Peyer's patch (tissue), 4 donors: ENCODE data around the gene BICRAL. TPM values are rescaled to one million over a fixed set of nuclear protein-coding genes. Genes with fewer than 3 reads are reported as not detected.

Source experiments
- DNase-seq, 3 donors: peaks; one replicate each; pipeline ENCODE4 v3.0.0-alpha.2; 2017 to 2019
- H3K27ac ChIP-seq, 4 donors: fragments of 200-600 bp; sonication (generic); one replicate each; pipeline ENCODE4 v1.5.1; 2016 to 2019
- H3K27me3 ChIP-seq, 2 donors: fragments of 200-600 bp; sonication (generic); one replicate each; pipeline ENCODE4 v1.5.1; 2019
- H3K36me3 ChIP-seq, 3 donors: fragments of 200-600 bp; sonication (generic); one replicate each; pipeline ENCODE4 v1.5.1; 2016 to 2019
- H3K4me1 ChIP-seq, 4 donors: fragments of 200-600 bp; sonication (generic); one replicate each; pipeline ENCODE4 v1.5.1; 2016 to 2019
- H3K4me3 ChIP-seq, 4 donors: fragments of 200-600 bp; sonication (generic); 1 replicate in 3 of 4; 2 replicates in 1 of 4; pipeline ENCODE4 v1.5.1; 2016 to 2019; ENCODE audit warnings: mild to moderate bottlenecking in 1 of 4
- H3K9me3 ChIP-seq, 4 donors: fragments of 200-600 bp; sonication (generic); one replicate each; pipeline ENCODE4 v1.5.1; 2016 to 2019; ENCODE audit warnings: mild to moderate bottlenecking in 1 of 4
- POLR2A ChIP-seq, 2 donors: fragments of 450-650 bp; IDR thresholded peaks; one replicate each; pipeline ENCODE4 v1.5.1; 2017; ENCODE audit warnings: antibody characterized with exemption in 2 of 2, mild to moderate bottlenecking in 2 of 2, moderate library complexity in 2 of 2
- total RNA-seq, 4 donors: library from RNA; depleted of rRNA; stranded (reverse); fragments of >200 nt; gene quantifications; one replicate each; pipeline ENCODE4 v1.1.0, GENCODE V29; 2016
- TF ChIP-seq, protein P1 (sequence below), 6 experiments: fragments of 450-650 bp in 4 of 6; fragments of 200-600 bp in 2 of 6; sonication (generic) in 1 of 6; IDR thresholded peaks; one replicate each; pipeline ENCODE4 v1.5.1; 2017 to 2019; ENCODE audit warnings: antibody characterized with exemption in 6 of 6, mild to moderate bottlenecking in 3 of 6, moderate library complexity in 1 of 6

Gene BICRAL
- total RNA-seq, 4 donors from 2014 or later: 15.3 to 20.1 (median 17.1) TPM

DNA sequence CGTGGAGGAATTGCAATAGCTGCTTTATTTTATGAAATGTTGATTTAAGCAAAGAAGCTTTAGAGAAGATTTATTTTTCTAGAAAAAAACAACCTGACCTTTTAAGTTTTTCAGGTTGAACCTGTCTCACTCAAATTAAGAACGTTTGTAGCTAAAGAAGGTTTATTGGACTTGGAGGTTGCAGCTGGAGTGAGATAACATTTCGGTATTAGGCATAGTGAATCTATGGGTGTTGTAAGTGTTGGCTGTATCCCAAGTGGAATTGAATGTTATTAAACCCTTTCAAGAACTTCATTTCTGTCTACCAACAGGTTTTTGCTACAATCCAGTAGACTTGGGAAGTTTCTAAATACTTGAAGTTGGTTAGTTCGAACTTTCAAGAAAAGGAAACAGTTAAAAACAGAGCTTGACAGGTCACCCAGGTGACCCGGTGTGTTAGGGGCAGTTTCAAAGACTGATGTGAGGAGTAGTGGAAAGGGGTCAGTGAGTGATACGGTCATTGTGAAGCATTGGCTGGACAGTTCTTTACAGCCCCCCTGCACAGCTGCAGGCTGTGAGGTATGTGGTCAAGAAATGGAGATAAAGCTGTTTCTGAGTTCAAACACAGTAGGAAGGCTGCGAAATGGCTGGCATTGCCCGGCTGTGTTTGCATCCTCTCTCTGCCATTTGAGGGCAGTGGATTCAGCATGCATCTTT, 33.5 kb upstream of the BICRAL start:
- H3K27ac ChIP-seq: peak overlapping the region in 3 of 4 donors; percentile 11 to 92 (median 91)
- no peak for DNase-seq
- H3K36me3 ChIP-seq: no peaks in the 10 kb centered on the region
- H3K27me3 ChIP-seq: no peaks in the 10 kb centered on the region
- TF ChIP-seq POLR2A (IDR thresholded peaks at IDR 0.05): no peak
- TF ChIP-seq, protein P1, sequence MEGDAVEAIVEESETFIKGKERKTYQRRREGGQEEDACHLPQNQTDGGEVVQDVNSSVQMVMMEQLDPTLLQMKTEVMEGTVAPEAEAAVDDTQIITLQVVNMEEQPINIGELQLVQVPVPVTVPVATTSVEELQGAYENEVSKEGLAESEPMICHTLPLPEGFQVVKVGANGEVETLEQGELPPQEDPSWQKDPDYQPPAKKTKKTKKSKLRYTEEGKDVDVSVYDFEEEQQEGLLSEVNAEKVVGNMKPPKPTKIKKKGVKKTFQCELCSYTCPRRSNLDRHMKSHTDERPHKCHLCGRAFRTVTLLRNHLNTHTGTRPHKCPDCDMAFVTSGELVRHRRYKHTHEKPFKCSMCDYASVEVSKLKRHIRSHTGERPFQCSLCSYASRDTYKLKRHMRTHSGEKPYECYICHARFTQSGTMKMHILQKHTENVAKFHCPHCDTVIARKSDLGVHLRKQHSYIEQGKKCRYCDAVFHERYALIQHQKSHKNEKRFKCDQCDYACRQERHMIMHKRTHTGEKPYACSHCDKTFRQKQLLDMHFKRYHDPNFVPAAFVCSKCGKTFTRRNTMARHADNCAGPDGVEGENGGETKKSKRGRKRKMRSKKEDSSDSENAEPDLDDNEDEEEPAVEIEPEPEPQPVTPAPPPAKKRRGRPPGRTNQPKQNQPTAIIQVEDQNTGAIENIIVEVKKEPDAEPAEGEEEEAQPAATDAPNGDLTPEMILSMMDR (IDR thresholded peaks at IDR 0.05): no peak
- H3K9me3 ChIP-seq: no peaks in the 10 kb centered on the region
- peak overlapping the region in 1 of 4 donors; percentile 97 for H3K4me3 ChIP-seq
- peaks cover 3 to 26% (median 12%) of the 10 kb centered on the region in 4 donors for H3K4me1 ChIP-seq

GRCh38 chr6:42751055-42751454, 30.8 kb upstream of the BICRAL start:
- Histone ChIP-seq H3K36me3 (no peaks in the 10 kb centered on the region), H3K4me3 (no peak overlapping the region), H3K27me3 (no peaks in the 10 kb centered on the region), H3K27ac (no peak overlapping the region), H3K4me1 (peaks cover 0 to 13% (median 4%) of the 10 kb centered on the region in 4 donors), H3K9me3 (no peaks in the 10 kb centered on the region)
- DNase-seq: no peak
- TF ChIP-seq POLR2A (IDR thresholded peaks at IDR 0.05): no peak

DNA sequence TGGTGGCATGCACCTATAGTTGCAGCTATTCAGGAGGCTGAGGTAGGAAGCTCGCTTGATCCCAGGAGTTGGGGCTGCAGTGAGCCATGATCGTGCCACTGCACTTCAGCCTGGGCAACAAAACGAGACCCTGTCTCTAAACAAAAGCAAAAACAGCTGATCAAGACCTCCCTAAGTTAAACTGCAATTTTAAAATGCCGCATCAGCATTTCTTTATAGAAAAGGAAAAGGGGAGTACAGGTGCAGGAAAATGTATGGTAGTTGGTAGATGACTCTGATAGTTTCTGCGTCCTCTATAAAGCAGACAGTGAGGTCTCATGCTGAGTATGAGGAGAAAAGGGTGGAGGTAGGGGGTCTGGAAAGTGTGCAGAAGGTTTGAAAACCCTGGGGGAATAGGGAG, 27.1 kb upstream of the BICRAL start:
- Histone ChIP-seq H3K4me3 (no peak overlapping the region), H3K36me3 (no peaks in the 10 kb centered on the region), H3K27ac (no peak overlapping the region), H3K9me3 (no peaks in the 10 kb centered on the region), H3K27me3 (no peaks in the 10 kb centered on the region), H3K4me1 (no peaks in the 10 kb centered on the region)
- TF ChIP-seq, protein P1 (IDR thresholded peaks at IDR 0.05): no peak
- TF ChIP-seq POLR2A (IDR thresholded peaks at IDR 0.05): no peak
- no peak for DNase-seq

GRCh38 chr6:42756722-42757121, 25.1 kb upstream of the BICRAL start:
- Histone ChIP-seq H3K27ac (no peak overlapping the region), H3K4me3 (no peak overlapping the region), H3K9me3 (no peaks in the 10 kb centered on the region), H3K27me3 (no peaks in the 10 kb centered on the region), H3K4me1 (peaks cover 0 to 1% (median 0%) of the 10 kb centered on the region in 4 donors), H3K36me3 (no peaks in the 10 kb centered on the region)
- TF ChIP-seq, protein P1 (IDR thresholded peaks at IDR 0.05): no peak
- TF ChIP-seq POLR2A (IDR thresholded peaks at IDR 0.05): no peak
- DNase-seq: no peak

DNA sequence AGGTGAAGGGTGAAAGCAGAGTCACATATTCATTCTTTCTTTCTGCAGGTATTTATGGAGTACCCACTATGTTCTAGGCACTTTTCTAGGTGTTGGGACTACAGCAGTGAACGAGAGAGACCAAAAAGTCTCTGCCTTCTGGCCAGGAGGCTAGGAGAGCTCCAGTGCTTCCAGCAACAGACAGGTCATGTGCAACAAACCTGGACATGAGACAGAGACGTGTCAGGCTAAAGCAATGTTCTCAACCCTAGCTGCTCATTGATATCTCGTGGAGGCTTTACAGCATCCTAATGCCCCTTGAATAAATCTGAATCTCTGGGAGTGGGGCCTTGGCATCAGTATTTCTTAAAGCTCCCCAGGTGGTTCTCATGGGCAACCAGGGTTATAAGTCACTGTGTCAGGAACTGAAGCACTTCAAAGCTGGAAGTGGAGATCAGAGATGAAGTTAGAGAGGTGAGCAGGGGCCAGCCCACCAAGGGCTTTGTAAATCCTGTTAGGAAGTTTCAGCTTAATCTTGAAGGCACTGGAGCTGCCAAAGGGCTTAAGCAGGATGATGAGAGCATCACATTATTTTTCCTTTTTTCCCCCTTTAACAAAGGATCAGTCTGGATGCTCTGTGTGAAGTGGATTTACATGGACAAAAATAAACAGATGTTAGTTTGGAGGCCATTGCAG, 23.0 kb upstream of the BICRAL start:
- Histone ChIP-seq H3K9me3 (no peaks in the 10 kb centered on the region), H3K27me3 (no peaks in the 10 kb centered on the region), H3K27ac (no peak overlapping the region), H3K4me1 (peaks cover 0 to 6% (median 0%) of the 10 kb centered on the region in 4 donors), H3K4me3 (no peak overlapping the region), H3K36me3 (no peaks in the 10 kb centered on the region)
- TF ChIP-seq, protein P1 (IDR thresholded peaks at IDR 0.05): no peak
- TF ChIP-seq POLR2A (IDR thresholded peaks at IDR 0.05): no peak
- no peak for DNase-seq
